Smooth muscle cell (in vitro differentiated cells): Measurements from ENCODE around the gene FMN1. TPM values are rescaled to one million over a fixed set of nuclear protein-coding genes. Genes with fewer than 3 reads are reported as not detected.

Experiments used
- DNase-seq: peaks from one replicate; lab custom pipeline; 2025; ENCODE audit not compliant: unreplicated experiment; lab: John Stamatoyannopoulos, UW
- H2AFZ ChIP-seq: fragments of 200-600 bp; sonication (generic); 2 replicates; pipeline ENCODE4 v1.6.0; 2016; ENCODE audit warnings: antibody characterized with exemption, low read depth, mild to moderate bottlenecking
- H3F3A ChIP-seq: fragments of 200-600 bp; sonication (generic); 2 replicates; pipeline ENCODE4 v1.6.0; 2017; ENCODE audit warnings: antibody characterized with exemption, low read depth
- H3K27ac ChIP-seq: fragments of 200-600 bp; sonication (generic); 2 replicates; pipeline ENCODE4 v1.5.1; 2016; ENCODE audit warnings: low read depth, mild to moderate bottlenecking
- H3K27me3 ChIP-seq: fragments of 200-600 bp; sonication (generic); 2 replicates; pipeline ENCODE4 v1.6.1; 2016; ENCODE audit warnings: low read depth, mild to moderate bottlenecking
- H3K36me3 ChIP-seq: fragments of 200-600 bp; sonication (generic); 2 replicates; pipeline ENCODE4 v1.5.1; 2016; ENCODE audit warnings: low read depth
- H3K4me1 ChIP-seq: fragments of 200-600 bp; sonication (generic); 2 replicates; pipeline ENCODE4 v1.5.1; 2016; ENCODE audit warnings: low read depth
- H3K4me2 ChIP-seq: fragments of 200-600 bp; sonication (generic); 2 replicates; pipeline ENCODE4 v1.6.0; 2016; ENCODE audit warnings: mild to moderate bottlenecking
- H3K4me3 ChIP-seq: fragments of 200-600 bp; sonication (generic); 2 replicates; pipeline ENCODE4 v1.5.1; 2016; ENCODE audit warnings: mild to moderate bottlenecking
- H3K79me2 ChIP-seq: fragments of 200-600 bp; sonication (generic); 2 replicates; pipeline ENCODE4 v1.6.0; 2016; ENCODE audit warnings: low read depth, mild to moderate bottlenecking
- H3K9ac ChIP-seq: fragments of 200-600 bp; sonication (generic); 2 replicates; pipeline ENCODE4 v1.6.0; 2016; ENCODE audit warnings: low read depth
- H3K9me3 ChIP-seq: fragments of 200-600 bp; sonication (generic); replicated peaks from 2 replicates; pipeline ENCODE4 v1.5.1; 2016; ENCODE audit warnings: low read depth
- H4K20me1 ChIP-seq: fragments of 200-600 bp; sonication (generic); 2 replicates; pipeline ENCODE4 v1.6.0; 2016; ENCODE audit warnings: low read depth
- WGBS: methylation state at CpG from one replicate; pipeline ENCODE4 v1.1.7; 2016; ENCODE audit warnings: low lambda C conversion rate; 5-methylcytosine and 5-hydroxymethylcytosine counted together
- polyA plus RNA-seq: library from polyadenylated mRNA; unstranded; fragments of >200 nt; fragmentation: Nextera tagmentation; extraction: Ambion mirVana; gene quantifications from 2 replicates; pipeline ENCODE4 v1.2.1, GENCODE V29; 2016
- total RNA-seq: library from RNA; depleted of rRNA; stranded (reverse); fragments of >200 nt; gene quantifications from 2 replicates; pipeline ENCODE4 v1.2.3, GENCODE V29; 2014
- TF ChIP-seq, protein P1 (sequence below): fragments of 200-600 bp; sonication (generic); IDR thresholded peaks from 2 replicates; pipeline ENCODE4 v1.5.1; 2017; ENCODE audit warnings: borderline replicate concordance, mild to moderate bottlenecking, antibody characterized with exemption; ENCODE audit not compliant: insufficient read depth, poor library complexity, severe bottlenecking

The FMN1 gene
- total and polyA plus RNA-seq, 2 experiments from 2014 or later, result 0.08 to 4.0 TPM

DNA sequence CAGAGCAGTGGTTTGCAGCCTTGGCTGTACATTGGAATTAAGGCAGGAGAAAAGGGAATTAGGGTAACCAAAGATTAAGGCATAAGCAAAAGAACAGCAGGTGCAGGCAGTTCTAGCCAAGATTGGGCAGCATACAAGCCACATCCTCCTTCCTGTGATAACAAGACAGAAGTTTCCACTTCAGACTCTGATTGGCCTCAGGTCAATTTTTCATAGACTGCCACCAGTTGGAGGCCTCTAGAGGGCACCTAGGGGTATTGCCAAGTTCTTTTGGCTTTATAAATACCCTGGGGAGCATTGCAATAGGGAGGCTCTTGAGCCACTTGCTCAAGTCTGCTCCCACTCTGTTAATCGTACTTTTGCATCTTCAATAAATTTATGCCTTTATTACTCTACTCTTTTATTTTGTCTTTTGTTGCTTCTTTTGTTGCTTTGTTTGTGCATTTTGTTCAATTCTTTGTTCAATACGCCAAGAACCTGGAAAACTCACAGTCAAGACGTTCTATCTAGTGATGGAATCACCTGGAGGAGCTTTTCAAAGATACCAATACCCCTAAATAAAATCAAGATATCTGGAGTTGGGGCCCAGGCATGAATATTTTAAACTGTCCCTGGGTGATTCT lies 32.2 kb upstream of the FMN1 start:
- TF ChIP-seq, protein P1, sequence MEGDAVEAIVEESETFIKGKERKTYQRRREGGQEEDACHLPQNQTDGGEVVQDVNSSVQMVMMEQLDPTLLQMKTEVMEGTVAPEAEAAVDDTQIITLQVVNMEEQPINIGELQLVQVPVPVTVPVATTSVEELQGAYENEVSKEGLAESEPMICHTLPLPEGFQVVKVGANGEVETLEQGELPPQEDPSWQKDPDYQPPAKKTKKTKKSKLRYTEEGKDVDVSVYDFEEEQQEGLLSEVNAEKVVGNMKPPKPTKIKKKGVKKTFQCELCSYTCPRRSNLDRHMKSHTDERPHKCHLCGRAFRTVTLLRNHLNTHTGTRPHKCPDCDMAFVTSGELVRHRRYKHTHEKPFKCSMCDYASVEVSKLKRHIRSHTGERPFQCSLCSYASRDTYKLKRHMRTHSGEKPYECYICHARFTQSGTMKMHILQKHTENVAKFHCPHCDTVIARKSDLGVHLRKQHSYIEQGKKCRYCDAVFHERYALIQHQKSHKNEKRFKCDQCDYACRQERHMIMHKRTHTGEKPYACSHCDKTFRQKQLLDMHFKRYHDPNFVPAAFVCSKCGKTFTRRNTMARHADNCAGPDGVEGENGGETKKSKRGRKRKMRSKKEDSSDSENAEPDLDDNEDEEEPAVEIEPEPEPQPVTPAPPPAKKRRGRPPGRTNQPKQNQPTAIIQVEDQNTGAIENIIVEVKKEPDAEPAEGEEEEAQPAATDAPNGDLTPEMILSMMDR, result no peak
- no peaks in the 10 kb centered on the region for H3K4me1 ChIP-seq
- DNase-seq, result no peak
- H3K36me3 ChIP-seq, result no peaks in the 10 kb centered on the region
- no peak overlapping the region for H2AFZ ChIP-seq
- H3K4me3 ChIP-seq, result no peak overlapping the region
- no peaks in the 10 kb centered on the region for H3K9me3 ChIP-seq
- H4K20me1 ChIP-seq, result no peaks in the 10 kb centered on the region
- H3F3A ChIP-seq, result no peaks in the 10 kb centered on the region
- H3K27me3 ChIP-seq, result no peaks in the 10 kb centered on the region
- WGBS, result 87% methylated on average over 3 of the region's 3 CpGs
- no peak overlapping the region for H3K9ac ChIP-seq
- H3K4me2 ChIP-seq, result no peak overlapping the region
- no peaks in the 10 kb centered on the region for H3K79me2 ChIP-seq
- no peak overlapping the region for H3K27ac ChIP-seq

DNA sequence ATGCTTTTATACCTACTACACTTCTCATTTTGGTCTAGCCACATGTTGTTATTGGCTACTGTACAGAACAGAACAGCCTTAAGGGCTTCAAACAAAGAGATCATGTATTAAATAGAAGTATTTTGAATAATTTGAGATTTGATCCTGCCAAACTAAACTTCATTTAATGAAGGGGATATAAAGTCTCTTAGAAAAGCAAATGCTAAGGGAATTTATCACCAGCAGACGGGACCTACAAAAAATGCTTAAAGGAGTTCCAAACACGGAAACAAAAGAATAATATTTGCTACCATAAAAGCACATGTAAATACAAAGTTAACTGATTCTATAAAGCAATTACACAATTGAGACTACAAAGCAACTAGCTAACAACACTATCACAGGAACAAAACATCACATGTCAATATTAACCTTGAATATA lies 23.6 kb upstream of the FMN1 start:
- no peak overlapping the region for H3K9ac ChIP-seq
- no peak overlapping the region for H3K4me3 ChIP-seq
- 92% methylated on average over 2 of the region's 2 CpGs for WGBS
- no peak overlapping the region for H2AFZ ChIP-seq
- no peaks in the 10 kb centered on the region for H3K4me1 ChIP-seq
- no peaks in the 10 kb centered on the region for H3F3A ChIP-seq
- no peak overlapping the region for H3K27ac ChIP-seq
- H4K20me1 ChIP-seq, result no peaks in the 10 kb centered on the region
- TF ChIP-seq, protein P1, result no peak
- H3K36me3 ChIP-seq, result no peaks in the 10 kb centered on the region
- no peak for DNase-seq
- no peaks in the 10 kb centered on the region for H3K79me2 ChIP-seq
- H3K9me3 ChIP-seq, result no peaks in the 10 kb centered on the region
- H3K27me3 ChIP-seq, result no peaks in the 10 kb centered on the region
- no peak overlapping the region for H3K4me2 ChIP-seq

DNA sequence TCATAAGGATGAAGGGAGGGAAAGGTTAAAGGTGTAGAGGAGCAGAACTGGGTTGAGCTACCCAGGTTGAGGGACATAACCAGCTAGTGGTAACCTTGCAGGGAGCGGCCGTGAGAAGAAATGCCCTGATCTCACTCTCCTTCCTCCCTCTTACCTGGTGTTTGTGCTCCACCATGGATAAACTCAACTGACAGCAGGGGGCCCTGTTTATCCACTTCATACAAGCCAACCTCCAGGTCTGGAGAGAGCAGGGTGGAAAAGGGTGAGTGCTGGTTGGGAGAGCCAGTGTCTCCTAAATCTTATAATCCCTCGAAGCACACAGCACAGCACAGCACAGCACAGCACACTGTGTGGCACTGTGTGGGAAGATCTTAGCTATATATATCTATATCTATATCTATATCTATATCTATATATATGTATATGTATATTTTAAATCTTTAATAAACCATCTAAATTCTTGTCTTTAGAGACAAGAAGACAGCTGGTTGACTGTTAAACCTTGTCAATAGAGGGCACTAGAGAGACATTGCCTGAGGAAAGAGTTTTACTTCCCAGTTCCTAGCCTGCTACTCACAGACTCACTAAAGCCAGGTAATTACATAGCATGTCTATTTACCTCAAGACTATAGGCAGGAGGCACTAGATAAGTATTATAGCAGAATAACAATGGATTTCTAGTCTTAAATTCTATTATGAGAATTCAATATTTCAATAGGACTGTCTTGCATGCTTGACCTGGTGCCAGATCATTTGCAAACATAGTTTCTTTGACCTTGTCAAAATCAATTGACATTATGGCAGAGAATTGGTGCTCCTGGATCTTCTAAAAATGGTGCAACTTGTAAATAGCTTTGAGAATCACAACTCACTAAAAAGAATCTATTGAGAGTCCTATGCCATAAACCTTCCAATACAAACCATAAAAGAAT lies 21.7 kb upstream of the FMN1 start:
- H3F3A ChIP-seq, result no peaks in the 10 kb centered on the region
- no peak overlapping the region for H3K4me2 ChIP-seq
- H3K36me3 ChIP-seq, result no peaks in the 10 kb centered on the region
- H3K9me3 ChIP-seq, result no peaks in the 10 kb centered on the region
- H4K20me1 ChIP-seq, result no peaks in the 10 kb centered on the region
- TF ChIP-seq, protein P1, result peak; percentile 58
- no peak overlapping the region for H2AFZ ChIP-seq
- WGBS, result 96% methylated on average over 3 of the region's 3 CpGs
- no peak for DNase-seq
- no peaks in the 10 kb centered on the region for H3K27me3 ChIP-seq
- H3K9ac ChIP-seq, result no peak overlapping the region
- no peak overlapping the region for H3K4me3 ChIP-seq
- H3K4me1 ChIP-seq, result no peaks in the 10 kb centered on the region
- H3K79me2 ChIP-seq, result no peaks in the 10 kb centered on the region
- no peak overlapping the region for H3K27ac ChIP-seq
